ENCODE measurements around the gene PTGER1.
A peak's percentile ranks its signal among the peaks of the same experiment; 100 is the strongest.
"Not testable (repeated sequence)": the region's sequence is repeated elsewhere in the genome, so short reads cannot be mapped to it uniquely, and the experiment has no call there.

PTGER1 gene

GRCh38 chr19:14473073-14473977 is 1.8 kb downstream of the PTGER1 start:
- DNase-seq: no peak

GRCh38 chr19:14472202-14472938 is 2.8 kb downstream of the PTGER1 start:
- DNase-seq: peak; percentile 76

GRCh38 chr19:14471436-14472187 is 3.5 kb downstream of the PTGER1 start:
- DNase-seq: no peak

- DNase-seq: no peak
Measured at GRCh38 chr19:14470031-14470876, 4.9 kb downstream of the PTGER1 start.

- DNase-seq: no peak
Measured at GRCh38 chr19:14467816-14468215, 7.3 kb downstream of the PTGER1 start.

- DNase-seq: no peak
Measured at GRCh38 chr19:14467391-14467790, 7.8 kb downstream of the PTGER1 start.

- no peak for DNase-seq
Measured at GRCh38 chr19:14463747-14464146, 11.4 kb downstream of the PTGER1 start.

- DNase-seq: not testable (repeated sequence)
Measured at GRCh38 chr19:14462401-14462800, 12.8 kb downstream of the PTGER1 start.

- no peak for DNase-seq
Measured at GRCh38 chr19:14460935-14461334, 14.2 kb downstream of the PTGER1 start.

- no peak for DNase-seq
Measured at GRCh38 chr19:14459703-14460102, 15.5 kb downstream of the PTGER1 start.

- not testable (repeated sequence) for DNase-seq
Measured at GRCh38 chr19:14452303-14452702, 22.9 kb downstream of the PTGER1 start.

- no peak for DNase-seq
Measured at GRCh38 chr19:14450876-14451275, 24.3 kb downstream of the PTGER1 start.

GRCh38 chr19:14450168-14450874 is 24.8 kb downstream of the PTGER1 start:
- DNase-seq: peak; percentile 31

GRCh38 chr19:14449321-14449720 is 25.8 kb downstream of the PTGER1 start:
- no peak for DNase-seq

- DNase-seq: no peak
Measured at GRCh38 chr19:14446336-14447036, 28.7 kb downstream of the PTGER1 start.

- DNase-seq: no peak
Measured at GRCh38 chr19:14443632-14444216, 31.4 kb downstream of the PTGER1 start.

- DNase-seq: no peak
Measured at GRCh38 chr19:14442891-14443631, 32.1 kb downstream of the PTGER1 start.

- DNase-seq: no peak
Measured at GRCh38 chr19:14441041-14441938, 33.9 kb downstream of the PTGER1 start.

GRCh38 chr19:14440049-14440448 is 35.1 kb downstream of the PTGER1 start:
- no peak for DNase-seq
